ENCODE data around the gene CASQ1.

DNA sequence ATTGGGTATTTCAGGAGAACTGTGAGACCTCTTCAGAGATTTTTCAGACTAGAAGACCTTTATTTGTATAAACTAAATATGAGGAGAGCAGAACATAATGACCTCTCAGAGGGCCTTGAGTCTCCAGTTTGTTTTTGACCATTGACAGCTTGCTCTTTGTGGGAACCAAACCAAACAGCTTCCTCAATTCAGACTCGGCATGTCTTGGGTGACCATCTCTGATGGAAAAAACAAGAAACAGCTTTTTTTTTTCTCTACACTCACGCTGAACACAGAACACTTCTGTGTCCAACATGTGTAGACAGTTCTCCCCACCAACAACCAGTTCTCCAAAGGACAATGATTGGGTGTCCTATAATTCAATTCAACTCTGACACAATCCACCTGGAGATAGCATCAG lies 27.4 kb upstream of the CASQ1 start:
- TF ChIP-seq EP300 (IDR thresholded peaks at IDR 0.05) = no peak
- TF ChIP-seq POLR2A (IDR thresholded peaks at IDR 0.05) = no peak
- TF ChIP-seq CTCF (IDR thresholded peaks at IDR 0.05) = no peak
- no peak for TF ChIP-seq POLR2AphosphoS5 (IDR thresholded peaks at IDR 0.05)
